Liver (tissue), 3 donors: ENCODE data around the gene ZNF618.

Source experiments
- HNF4G ChIP-seq: IDR thresholded peaks from 2 replicates; pipeline ENCODE4 v1.6.1; 2016; ENCODE audit warnings: antibody characterized with exemption
- SP1 ChIP-seq: IDR thresholded peaks from 2 replicates; pipeline ENCODE4 v1.6.1; 2018; ENCODE audit warnings: antibody characterized with exemption, mild to moderate bottlenecking
- TAF1 ChIP-seq: conservative IDR thresholded peaks from 2 replicates; pipeline ENCODE4 v1.6.1; 2016; ENCODE audit warnings: antibody characterized with exemption, mild to moderate bottlenecking
- TF ChIP-seq, protein P1 (sequence below): fragments of 150-350 bp; IDR thresholded peaks from 2 replicates; pipeline ENCODE4 v1.5.1; 2017; ENCODE audit warnings: improper control_type of control experiment, low read depth, low read length; ENCODE audit not compliant: missing input control
- TF ChIP-seq, protein P2 (sequence below): IDR thresholded peaks from 2 replicates; pipeline ENCODE4 v1.6.1; 2016; ENCODE audit warnings: antibody characterized with exemption, mild to moderate bottlenecking
- donor health status: healthy.
- donor health status: healthy.

DNA sequence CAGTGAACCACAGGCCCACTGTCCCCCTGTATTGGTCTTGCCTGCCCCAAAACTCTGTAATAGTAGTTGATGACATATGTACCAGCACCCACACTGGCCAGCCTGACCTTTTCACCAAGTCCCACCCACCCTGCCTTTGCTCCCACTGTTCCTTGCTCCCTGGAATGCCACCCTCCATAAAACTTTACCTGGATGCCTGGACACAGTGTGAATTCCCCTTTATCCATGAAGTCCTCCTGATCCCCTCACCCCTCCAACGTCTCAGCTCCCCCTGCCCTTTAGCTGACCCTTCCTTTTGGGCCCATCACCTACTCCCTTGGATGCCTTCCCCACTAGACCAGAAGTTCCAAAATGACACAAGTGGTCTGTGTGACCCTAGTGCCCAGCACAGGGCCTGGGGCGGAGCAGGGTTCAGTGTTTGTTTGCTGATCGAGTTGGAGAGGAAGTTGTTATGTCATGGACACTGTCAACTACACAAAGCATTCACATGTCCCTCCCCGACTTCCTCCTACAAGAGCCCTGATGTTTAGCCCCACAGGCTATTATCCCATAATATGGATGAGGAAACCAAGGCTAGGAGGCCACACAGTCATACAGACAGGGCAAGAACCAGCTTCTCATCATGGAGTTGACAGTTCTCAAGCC is 185.8 kb downstream of the ZNF618 start:
- TF ChIP-seq HNF4G (no peak), SP1 (no peak), TAF1 (no peak)
- TF ChIP-seq, protein P1, sequence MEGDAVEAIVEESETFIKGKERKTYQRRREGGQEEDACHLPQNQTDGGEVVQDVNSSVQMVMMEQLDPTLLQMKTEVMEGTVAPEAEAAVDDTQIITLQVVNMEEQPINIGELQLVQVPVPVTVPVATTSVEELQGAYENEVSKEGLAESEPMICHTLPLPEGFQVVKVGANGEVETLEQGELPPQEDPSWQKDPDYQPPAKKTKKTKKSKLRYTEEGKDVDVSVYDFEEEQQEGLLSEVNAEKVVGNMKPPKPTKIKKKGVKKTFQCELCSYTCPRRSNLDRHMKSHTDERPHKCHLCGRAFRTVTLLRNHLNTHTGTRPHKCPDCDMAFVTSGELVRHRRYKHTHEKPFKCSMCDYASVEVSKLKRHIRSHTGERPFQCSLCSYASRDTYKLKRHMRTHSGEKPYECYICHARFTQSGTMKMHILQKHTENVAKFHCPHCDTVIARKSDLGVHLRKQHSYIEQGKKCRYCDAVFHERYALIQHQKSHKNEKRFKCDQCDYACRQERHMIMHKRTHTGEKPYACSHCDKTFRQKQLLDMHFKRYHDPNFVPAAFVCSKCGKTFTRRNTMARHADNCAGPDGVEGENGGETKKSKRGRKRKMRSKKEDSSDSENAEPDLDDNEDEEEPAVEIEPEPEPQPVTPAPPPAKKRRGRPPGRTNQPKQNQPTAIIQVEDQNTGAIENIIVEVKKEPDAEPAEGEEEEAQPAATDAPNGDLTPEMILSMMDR: no peak
- TF ChIP-seq, protein P2, sequence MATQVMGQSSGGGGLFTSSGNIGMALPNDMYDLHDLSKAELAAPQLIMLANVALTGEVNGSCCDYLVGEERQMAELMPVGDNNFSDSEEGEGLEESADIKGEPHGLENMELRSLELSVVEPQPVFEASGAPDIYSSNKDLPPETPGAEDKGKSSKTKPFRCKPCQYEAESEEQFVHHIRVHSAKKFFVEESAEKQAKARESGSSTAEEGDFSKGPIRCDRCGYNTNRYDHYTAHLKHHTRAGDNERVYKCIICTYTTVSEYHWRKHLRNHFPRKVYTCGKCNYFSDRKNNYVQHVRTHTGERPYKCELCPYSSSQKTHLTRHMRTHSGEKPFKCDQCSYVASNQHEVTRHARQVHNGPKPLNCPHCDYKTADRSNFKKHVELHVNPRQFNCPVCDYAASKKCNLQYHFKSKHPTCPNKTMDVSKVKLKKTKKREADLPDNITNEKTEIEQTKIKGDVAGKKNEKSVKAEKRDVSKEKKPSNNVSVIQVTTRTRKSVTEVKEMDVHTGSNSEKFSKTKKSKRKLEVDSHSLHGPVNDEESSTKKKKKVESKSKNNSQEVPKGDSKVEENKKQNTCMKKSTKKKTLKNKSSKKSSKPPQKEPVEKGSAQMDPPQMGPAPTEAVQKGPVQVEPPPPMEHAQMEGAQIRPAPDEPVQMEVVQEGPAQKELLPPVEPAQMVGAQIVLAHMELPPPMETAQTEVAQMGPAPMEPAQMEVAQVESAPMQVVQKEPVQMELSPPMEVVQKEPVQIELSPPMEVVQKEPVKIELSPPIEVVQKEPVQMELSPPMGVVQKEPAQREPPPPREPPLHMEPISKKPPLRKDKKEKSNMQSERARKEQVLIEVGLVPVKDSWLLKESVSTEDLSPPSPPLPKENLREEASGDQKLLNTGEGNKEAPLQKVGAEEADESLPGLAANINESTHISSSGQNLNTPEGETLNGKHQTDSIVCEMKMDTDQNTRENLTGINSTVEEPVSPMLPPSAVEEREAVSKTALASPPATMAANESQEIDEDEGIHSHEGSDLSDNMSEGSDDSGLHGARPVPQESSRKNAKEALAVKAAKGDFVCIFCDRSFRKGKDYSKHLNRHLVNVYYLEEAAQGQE: no peak
